ENCODE results near the gene MIS12.

GRCh38 chr17:5468075-5468473 is 18.3 kb upstream of the MIS12 start:
- no peak for TF ChIP-seq CTCF (conservative IDR thresholded peaks at IDR 0.05 in 1 of 2, IDR thresholded peaks at IDR 0.05 in 1 of 2; ENCODE audit: low read depth in 1 of 2, low read length in 2 of 2)
- no peak for TF ChIP-seq EZH2 (IDR thresholded peaks at IDR 0.05; ENCODE audit: low read length, missing control alignments)

Measured in fibroblast of lung (primary cell).